HCT116 (cell line): Measurements from ENCODE around the gene TEKTIP1. TPM values are rescaled to one million over a fixed set of nuclear protein-coding genes. Genes with fewer than 3 reads are reported as not detected.

Experiments
- ATAC-seq: fragments of 200-7000 bp; cut with Tn5 transposase; 2 replicates; pipeline ENCODE4 v1.9.1; 2020; ENCODE audit warnings: mild to moderate bottlenecking, moderate library complexity
- BruUV-seq: library from RNA; stranded (reverse); fragments of 400-500 nt; replicated peaks from 2 replicates; lab custom pipeline; 2021; lab: Mats Ljungman, UMichigan
- CTCF ChIA-PET: fragments of 300-600 bp; sonication (Branson Sonifier 250); formaldehyde crosslinking; loops from one replicate; lab custom pipeline; 2021; ENCODE audit warnings: antibody characterized with exemption; lab: Charles Lee
- POLR2A ChIA-PET: fragments of 300-600, 350-600 bp; sonication (Branson Sonifier 250); formaldehyde crosslinking; loops from one replicate; lab custom pipeline; 2021; ENCODE audit warnings: antibody characterized with exemption; lab: Charles Lee
- RAD21 ChIA-PET, 2 experiments: fragments of 300-600 bp; sonication (Branson Sonifier 250); formaldehyde crosslinking; loops; one replicate each; lab custom pipeline; 2023; ENCODE audit warnings: low total read pairs in 2 of 2; ENCODE audit not compliant: uncharacterized antibody in 2 of 2, unreplicated experiment in 2 of 2, low non-redundant PET in 1 of 2; lab: Charles Lee
- DNase-seq: peaks from one replicate; pipeline ENCODE4 v3.0.0-alpha.2; 2010; ENCODE audit warnings: low read depth, low spot score
- H2AFZ ChIP-seq: fragments of 200-600 bp; shearing (Covaris generic), sonication (generic); 2 replicates; pipeline ENCODE4 v1.6.1; 2017; ENCODE audit warnings: low read depth, mixed run types, mixed read lengths, antibody characterized with exemption, low read length; ENCODE audit not compliant: poor library complexity, severe bottlenecking
- H3K27ac ChIP-seq: 2 replicates; pipeline ENCODE4 v1.5.1; 2012; ENCODE audit warnings: low read depth, low read length
- H3K27me3 ChIP-seq: fragments of 200-600 bp; sonication (generic); 2 replicates; pipeline ENCODE4 v1.6.1; 2016; ENCODE audit warnings: mixed run types, low read length, mixed read lengths; ENCODE audit not compliant: insufficient read depth
- H3K36me3 ChIP-seq, 2 experiments: fragments of 200-500 bp in 1 of 2; fragments of 200-600 bp in 1 of 2; sonication (Bioruptor generic) in 1 of 2; sonication (generic) in 1 of 2; 2 replicates each; pipeline versions ENCODE4 v1.5.1 to v1.6.1; 2014 to 2016; ENCODE audit warnings: low read length in 2 of 2, inconsistent platforms in 1 of 2, mixed read lengths in 1 of 2, mixed run types in 1 of 2; ENCODE audit not compliant: insufficient read depth in 2 of 2, control insufficient read depth in 1 of 2
- H3K4me1 ChIP-seq, 2 experiments: fragments of 200-600 bp in 1 of 2; sonication (generic) in 1 of 2; 2 replicates each; pipeline versions ENCODE4 v1.5.1 to v1.6.1; 2012 to 2017; ENCODE audit warnings: low read length in 2 of 2, inconsistent platforms in 1 of 2, mild to moderate bottlenecking in 1 of 2, mixed read lengths in 1 of 2, mixed run types in 1 of 2, moderate library complexity in 1 of 2; ENCODE audit not compliant: insufficient read depth in 2 of 2, control insufficient read depth in 1 of 2
- H3K4me2 ChIP-seq: fragments of 200-600 bp; sonication (generic); 2 replicates; pipeline ENCODE4 v1.6.1; 2017; ENCODE audit warnings: mixed run types, low read length, mixed read lengths
- H3K4me3 ChIP-seq, 2 experiments: fragments of 200-600 bp in 1 of 2; sonication (generic) in 1 of 2; replicated peaks in 1 of 2; 2 replicates each; pipeline ENCODE4 v1.5.1; 2011 to 2016; ENCODE audit warnings: low read length in 2 of 2, control low read depth in 1 of 2, low read depth in 1 of 2, mild to moderate bottlenecking in 1 of 2, mixed read lengths in 1 of 2, mixed run types in 1 of 2
- H3K79me2 ChIP-seq: fragments of 200-600 bp; sonication (generic); 2 replicates; pipeline ENCODE4 v1.6.1; 2017; ENCODE audit warnings: mild to moderate bottlenecking, mixed run types, low read length, moderate library complexity, mixed read lengths; ENCODE audit not compliant: insufficient read depth
- H3K9ac ChIP-seq: fragments of 200-600 bp; sonication (generic); 2 replicates; pipeline ENCODE4 v1.6.1; 2016; ENCODE audit warnings: low read length, mixed read lengths
- H3K9me2 ChIP-seq: fragments of 200-600 bp; sonication (generic), shearing (Covaris generic); 2 replicates; pipeline ENCODE4 v1.6.1; 2017; ENCODE audit warnings: mixed run types, mild to moderate bottlenecking, moderate library complexity; ENCODE audit not compliant: insufficient read depth
- H3K9me3 ChIP-seq, 2 experiments: fragments of 200-500 bp in 1 of 2; fragments of 200-600 bp in 1 of 2; sonication (Bioruptor generic) in 1 of 2; sonication (generic) in 1 of 2; 2 replicates each; pipeline ENCODE4 v1.6.1; 2014 to 2017; ENCODE audit warnings: low read length in 2 of 2, mixed read lengths in 2 of 2, inconsistent platforms in 1 of 2, low read depth in 1 of 2, mild to moderate bottlenecking in 1 of 2, mixed run types in 1 of 2, moderate library complexity in 1 of 2; ENCODE audit not compliant: control insufficient read depth in 1 of 2, insufficient read depth in 1 of 2
- H4K20me1 ChIP-seq: fragments of 200-600 bp; sonication (generic), shearing (Covaris generic); 2 replicates; pipeline ENCODE4 v1.6.1; 2017; ENCODE audit warnings: mixed run types, mild to moderate bottlenecking, moderate library complexity; ENCODE audit not compliant: insufficient read depth
- CBX3 ChIP-seq: IDR thresholded peaks from 2 replicates; pipeline ENCODE4 v1.6.1; 2012; ENCODE audit warnings: low read depth
- CEBPB ChIP-seq: IDR thresholded peaks from 2 replicates; pipeline ENCODE4 v1.6.1; 2012; ENCODE audit warnings: low read depth
- EGR1 ChIP-seq: IDR thresholded peaks from 2 replicates; pipeline ENCODE4 v1.6.1; 2012; ENCODE audit warnings: low read depth
- EZH2phosphoT487 ChIP-seq: fragments of 200-600 bp; IDR thresholded peaks from 2 replicates; pipeline ENCODE4 v1.6.1; 2018; ENCODE audit warnings: antibody characterized with exemption, borderline replicate concordance
- FOSL1 ChIP-seq: IDR thresholded peaks from 2 replicates; pipeline ENCODE4 v1.6.1; 2012; ENCODE audit warnings: low read depth
- JUND ChIP-seq: IDR thresholded peaks from 2 replicates; pipeline ENCODE4 v1.6.1; 2012
- POLR2A ChIP-seq: IDR thresholded peaks from 2 replicates; pipeline ENCODE4 v1.7.0; 2011; ENCODE audit warnings: borderline replicate concordance; ENCODE audit not compliant: insufficient read depth, insufficient read length; ENCODE audit errors: extremely low read depth
- POLR2AphosphoS5 ChIP-seq: IDR thresholded peaks from 2 replicates; pipeline ENCODE4 v1.6.1; 2011; ENCODE audit warnings: mild to moderate bottlenecking, low read depth, low read length, moderate library complexity
- RAD21 ChIP-seq: IDR thresholded peaks from 2 replicates; pipeline ENCODE4 v1.6.1; 2012; ENCODE audit warnings: low read depth, mild to moderate bottlenecking
- SIN3A ChIP-seq: IDR thresholded peaks from 2 replicates; pipeline ENCODE4 v1.6.1; 2012; ENCODE audit warnings: low read depth
- SP1 ChIP-seq: IDR thresholded peaks from 2 replicates; pipeline ENCODE4 v1.6.1; 2012; ENCODE audit warnings: low read depth
- TCF7L2 ChIP-seq: IDR thresholded peaks from 2 replicates; pipeline ENCODE4 v1.7.0; 2011; ENCODE audit warnings: borderline replicate concordance, inconsistent platforms; ENCODE audit not compliant: insufficient read depth, insufficient read length; ENCODE audit errors: extremely low read depth
- ZFX ChIP-seq: fragments of 450-650 bp; IDR thresholded peaks from 2 replicates; pipeline ENCODE4 v1.6.1; 2017
- intact Hi-C: fragments of 100-400 bp; cut with micrococcal nuclease; formaldehyde crosslinking; loops from 2 replicates; pipeline ENCODE4 v1.10.0; 2022
- total RNA-seq: library from RNA; stranded (reverse); gene quantifications from one replicate; pipeline ENCODE4 v1.2.1, GENCODE V29; 2021; ENCODE audit not compliant: unreplicated experiment
- TF ChIP-seq, protein P1 (sequence below): IDR thresholded peaks from 2 replicates; pipeline ENCODE4 v1.6.1; 2012
- TF ChIP-seq, protein P2 (sequence below): IDR thresholded peaks from 2 replicates; pipeline ENCODE4 v1.6.1; 2011; ENCODE audit warnings: mild to moderate bottlenecking, low read length, moderate library complexity; ENCODE audit not compliant: insufficient replicate concordance; ENCODE audit errors: extremely low read depth
- TF ChIP-seq, protein P3 (sequence below): IDR thresholded peaks from 2 replicates; pipeline ENCODE4 v1.6.1; 2012; ENCODE audit warnings: low read depth
- TF ChIP-seq, protein P4 (sequence below), 3 experiments: fragments of 200-600 bp in 1 of 3; sonication (generic) in 1 of 3; IDR thresholded peaks in 2 of 3; conservative IDR thresholded peaks in 1 of 3; 2 replicates each; pipeline ENCODE4 v1.5.1; 2012 to 2017; ENCODE audit warnings: low read depth in 2 of 3, low read length in 2 of 3, antibody characterized with exemption in 1 of 3, borderline replicate concordance in 1 of 3, control low read depth in 1 of 3, mild to moderate bottlenecking in 1 of 3, mixed read lengths in 1 of 3, mixed run types in 1 of 3, moderate library complexity in 1 of 3; ENCODE audit not compliant: insufficient read depth in 1 of 3

The TEKTIP1 gene
- total RNA-seq, 1 experiment from 2014 or later, result 1.2 TPM

DNA sequence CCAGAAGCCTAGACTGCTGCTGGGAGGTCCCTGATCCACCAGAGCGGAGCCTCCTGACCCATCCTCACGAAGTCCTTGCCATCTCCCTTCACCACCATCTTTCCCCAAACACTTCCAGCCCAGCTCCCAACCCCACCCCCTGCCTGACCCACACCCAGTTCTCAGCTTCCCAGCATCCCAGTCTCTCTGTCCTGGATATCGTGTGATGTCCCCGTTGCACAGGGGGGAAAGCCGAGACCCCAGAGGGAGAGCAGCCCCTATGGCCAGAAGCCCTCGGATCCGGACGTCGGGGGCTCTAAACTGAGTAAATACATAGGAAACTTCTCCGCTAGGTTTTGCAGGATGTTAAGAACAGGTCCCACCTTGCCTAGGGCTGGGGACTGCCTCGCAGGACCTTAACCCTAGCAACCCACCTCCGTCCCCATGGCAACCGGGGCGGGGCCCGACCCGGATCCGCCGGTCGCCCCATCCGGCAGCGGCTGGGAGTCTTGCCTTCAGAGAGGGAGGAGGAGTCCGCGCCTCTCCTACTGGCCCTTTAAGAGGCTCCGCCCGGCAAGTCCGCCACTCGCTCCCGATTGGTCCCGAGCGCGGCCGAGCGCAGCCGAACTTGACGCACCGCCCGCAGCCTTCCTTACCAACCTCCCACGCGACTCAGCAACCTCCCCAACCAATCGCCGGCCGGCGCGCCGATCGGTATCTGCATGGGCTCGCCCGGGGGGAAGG, 33.3 kb downstream of the TEKTIP1 start:
- Histone ChIP-seq H3K27ac (peak overlapping the region; percentile 67), H3K4me2 (peak overlapping the region; percentile 68), H4K20me1 (no peaks in the 10 kb centered on the region; the same call in 1 of the 2 replicates), H3K4me1 (peaks cover 39 to 71% of the 10 kb centered on the region in 2 experiments), H3K9me2 (no peaks in the 10 kb centered on the region), H2AFZ (no peak overlapping the region), H3K36me3 (peaks cover 3 to 21% of the 10 kb centered on the region in 2 experiments; a peak in 2 of 4 replicates), H3K79me2 (peaks cover 24% of the 10 kb centered on the region; the same call in 1 of the 2 replicates), H3K9me3 (no peaks in the 10 kb centered on the region), H3K9ac (peak overlapping the region; percentile 100), H3K4me3 (peak overlapping the region; percentile 36 to 98), H3K27me3 (no peaks in the 10 kb centered on the region)
- DNase-seq (peak; percentile 99), ATAC-seq (peak; percentile 83)
- RAD21 ChIA-PET, result no interaction called here
- CTCF ChIA-PET, result no interaction called here
- intact Hi-C loops, result loop anchor here (10.0 kb wide), 1 partner anchor 633 kb away; no protein-coding TSS in a partner anchor
- POLR2A ChIA-PET, result no interaction called here
- TSS peak; percentile 37 for BruUV-seq
- no peak for TF ChIP-seq ZFX
- TF ChIP-seq, protein P1, sequence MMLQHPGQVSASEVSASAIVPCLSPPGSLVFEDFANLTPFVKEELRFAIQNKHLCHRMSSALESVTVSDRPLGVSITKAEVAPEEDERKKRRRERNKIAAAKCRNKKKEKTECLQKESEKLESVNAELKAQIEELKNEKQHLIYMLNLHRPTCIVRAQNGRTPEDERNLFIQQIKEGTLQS, result no peak
- no peak for TF ChIP-seq JUND
- TF ChIP-seq POLR2A, result no peak
- TF ChIP-seq, protein P2, sequence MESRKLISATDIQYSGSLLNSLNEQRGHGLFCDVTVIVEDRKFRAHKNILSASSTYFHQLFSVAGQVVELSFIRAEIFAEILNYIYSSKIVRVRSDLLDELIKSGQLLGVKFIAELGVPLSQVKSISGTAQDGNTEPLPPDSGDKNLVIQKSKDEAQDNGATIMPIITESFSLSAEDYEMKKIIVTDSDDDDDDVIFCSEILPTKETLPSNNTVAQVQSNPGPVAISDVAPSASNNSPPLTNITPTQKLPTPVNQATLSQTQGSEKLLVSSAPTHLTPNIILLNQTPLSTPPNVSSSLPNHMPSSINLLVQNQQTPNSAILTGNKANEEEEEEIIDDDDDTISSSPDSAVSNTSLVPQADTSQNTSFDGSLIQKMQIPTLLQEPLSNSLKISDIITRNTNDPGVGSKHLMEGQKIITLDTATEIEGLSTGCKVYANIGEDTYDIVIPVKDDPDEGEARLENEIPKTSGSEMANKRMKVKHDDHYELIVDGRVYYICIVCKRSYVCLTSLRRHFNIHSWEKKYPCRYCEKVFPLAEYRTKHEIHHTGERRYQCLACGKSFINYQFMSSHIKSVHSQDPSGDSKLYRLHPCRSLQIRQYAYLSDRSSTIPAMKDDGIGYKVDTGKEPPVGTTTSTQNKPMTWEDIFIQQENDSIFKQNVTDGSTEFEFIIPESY, result no peak
- TF ChIP-seq, protein P3, sequence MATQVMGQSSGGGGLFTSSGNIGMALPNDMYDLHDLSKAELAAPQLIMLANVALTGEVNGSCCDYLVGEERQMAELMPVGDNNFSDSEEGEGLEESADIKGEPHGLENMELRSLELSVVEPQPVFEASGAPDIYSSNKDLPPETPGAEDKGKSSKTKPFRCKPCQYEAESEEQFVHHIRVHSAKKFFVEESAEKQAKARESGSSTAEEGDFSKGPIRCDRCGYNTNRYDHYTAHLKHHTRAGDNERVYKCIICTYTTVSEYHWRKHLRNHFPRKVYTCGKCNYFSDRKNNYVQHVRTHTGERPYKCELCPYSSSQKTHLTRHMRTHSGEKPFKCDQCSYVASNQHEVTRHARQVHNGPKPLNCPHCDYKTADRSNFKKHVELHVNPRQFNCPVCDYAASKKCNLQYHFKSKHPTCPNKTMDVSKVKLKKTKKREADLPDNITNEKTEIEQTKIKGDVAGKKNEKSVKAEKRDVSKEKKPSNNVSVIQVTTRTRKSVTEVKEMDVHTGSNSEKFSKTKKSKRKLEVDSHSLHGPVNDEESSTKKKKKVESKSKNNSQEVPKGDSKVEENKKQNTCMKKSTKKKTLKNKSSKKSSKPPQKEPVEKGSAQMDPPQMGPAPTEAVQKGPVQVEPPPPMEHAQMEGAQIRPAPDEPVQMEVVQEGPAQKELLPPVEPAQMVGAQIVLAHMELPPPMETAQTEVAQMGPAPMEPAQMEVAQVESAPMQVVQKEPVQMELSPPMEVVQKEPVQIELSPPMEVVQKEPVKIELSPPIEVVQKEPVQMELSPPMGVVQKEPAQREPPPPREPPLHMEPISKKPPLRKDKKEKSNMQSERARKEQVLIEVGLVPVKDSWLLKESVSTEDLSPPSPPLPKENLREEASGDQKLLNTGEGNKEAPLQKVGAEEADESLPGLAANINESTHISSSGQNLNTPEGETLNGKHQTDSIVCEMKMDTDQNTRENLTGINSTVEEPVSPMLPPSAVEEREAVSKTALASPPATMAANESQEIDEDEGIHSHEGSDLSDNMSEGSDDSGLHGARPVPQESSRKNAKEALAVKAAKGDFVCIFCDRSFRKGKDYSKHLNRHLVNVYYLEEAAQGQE, result no peak
- TF ChIP-seq FOSL1, result no peak
- peak; percentile 9; the same call in 1 of the 2 replicates for TF ChIP-seq POLR2AphosphoS5
- TF ChIP-seq SP1, result peak; percentile 94
- no peak for TF ChIP-seq CBX3
- TF ChIP-seq CEBPB, result no peak
- TF ChIP-seq, protein P4, sequence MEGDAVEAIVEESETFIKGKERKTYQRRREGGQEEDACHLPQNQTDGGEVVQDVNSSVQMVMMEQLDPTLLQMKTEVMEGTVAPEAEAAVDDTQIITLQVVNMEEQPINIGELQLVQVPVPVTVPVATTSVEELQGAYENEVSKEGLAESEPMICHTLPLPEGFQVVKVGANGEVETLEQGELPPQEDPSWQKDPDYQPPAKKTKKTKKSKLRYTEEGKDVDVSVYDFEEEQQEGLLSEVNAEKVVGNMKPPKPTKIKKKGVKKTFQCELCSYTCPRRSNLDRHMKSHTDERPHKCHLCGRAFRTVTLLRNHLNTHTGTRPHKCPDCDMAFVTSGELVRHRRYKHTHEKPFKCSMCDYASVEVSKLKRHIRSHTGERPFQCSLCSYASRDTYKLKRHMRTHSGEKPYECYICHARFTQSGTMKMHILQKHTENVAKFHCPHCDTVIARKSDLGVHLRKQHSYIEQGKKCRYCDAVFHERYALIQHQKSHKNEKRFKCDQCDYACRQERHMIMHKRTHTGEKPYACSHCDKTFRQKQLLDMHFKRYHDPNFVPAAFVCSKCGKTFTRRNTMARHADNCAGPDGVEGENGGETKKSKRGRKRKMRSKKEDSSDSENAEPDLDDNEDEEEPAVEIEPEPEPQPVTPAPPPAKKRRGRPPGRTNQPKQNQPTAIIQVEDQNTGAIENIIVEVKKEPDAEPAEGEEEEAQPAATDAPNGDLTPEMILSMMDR (IDR thresholded peaks at IDR 0.05 in 2 of 3, conservative IDR thresholded peaks at IDR 0.05 in 1 of 3; ENCODE audit: borderline replicate concordance in 1 of 3, insufficient read depth in 1 of 3, low read depth in 2 of 3, low read length in 2 of 3), result no peak
- no peak for TF ChIP-seq SIN3A
- peak; percentile 94 for TF ChIP-seq EGR1
- no peak for TF ChIP-seq RAD21
- no peak for TF ChIP-seq EZH2phosphoT487
- no peak for TF ChIP-seq TCF7L2
